Dermis lymphatic vessel endothelial cell (primary cell): ENCODE measurements around the gene SPINT3. TPM values are rescaled to one million over a fixed set of nuclear protein-coding genes. Genes with fewer than 3 reads are reported as not detected.

Experiments
- total RNA-seq: library from RNA; depleted of rRNA; stranded (reverse); fragments of >200 nt; gene quantifications from 2 replicates; pipeline ENCODE4 v1.2.1, GENCODE V29; 2014

The SPINT3 gene, protein sequence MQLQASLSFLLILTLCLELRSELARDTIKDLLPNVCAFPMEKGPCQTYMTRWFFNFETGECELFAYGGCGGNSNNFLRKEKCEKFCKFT
- not detected in 2 replicates for total RNA-seq

DNA sequence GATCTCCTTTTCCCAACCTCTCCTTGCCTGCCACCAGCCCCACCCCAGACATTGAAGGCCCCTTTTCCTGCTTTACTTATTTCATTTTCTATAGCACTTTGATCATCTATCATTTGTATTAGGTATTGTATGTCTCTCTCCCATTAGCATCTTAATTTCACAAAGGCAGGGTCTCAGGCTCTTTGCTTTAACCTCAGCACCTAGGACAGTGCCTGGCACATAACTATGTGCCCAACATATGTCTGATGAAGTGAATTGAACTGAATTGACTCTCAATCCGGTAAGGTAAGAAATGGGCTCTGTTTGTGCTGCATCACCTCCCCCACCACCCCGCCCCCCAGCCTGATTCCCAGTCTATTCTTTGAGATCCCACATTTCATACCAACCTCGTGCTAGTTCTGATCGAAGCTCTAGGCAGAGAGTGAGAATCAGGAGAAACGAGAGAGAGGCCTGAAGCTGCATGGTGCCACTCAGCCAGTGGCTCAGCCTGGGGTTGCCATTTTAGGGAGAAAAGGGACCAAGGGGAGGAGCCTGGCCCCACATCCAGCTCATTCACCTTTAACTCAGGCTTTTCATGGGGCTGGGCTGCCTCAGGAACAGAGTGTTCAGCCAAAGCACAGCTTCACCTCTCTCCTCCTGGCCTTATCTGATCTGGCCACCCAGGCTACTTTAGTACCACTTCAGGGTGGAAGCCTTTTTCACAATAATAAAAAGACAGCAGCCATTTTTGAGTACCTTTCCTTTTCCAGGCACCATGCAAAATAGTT lies at the start of gene SPINT3:
TSS of gene SPINT3 (minus strand) at position 476 of the 767 bp plus-strand sequence. CDS start at position 462, 14 bp downstream.

DNA sequence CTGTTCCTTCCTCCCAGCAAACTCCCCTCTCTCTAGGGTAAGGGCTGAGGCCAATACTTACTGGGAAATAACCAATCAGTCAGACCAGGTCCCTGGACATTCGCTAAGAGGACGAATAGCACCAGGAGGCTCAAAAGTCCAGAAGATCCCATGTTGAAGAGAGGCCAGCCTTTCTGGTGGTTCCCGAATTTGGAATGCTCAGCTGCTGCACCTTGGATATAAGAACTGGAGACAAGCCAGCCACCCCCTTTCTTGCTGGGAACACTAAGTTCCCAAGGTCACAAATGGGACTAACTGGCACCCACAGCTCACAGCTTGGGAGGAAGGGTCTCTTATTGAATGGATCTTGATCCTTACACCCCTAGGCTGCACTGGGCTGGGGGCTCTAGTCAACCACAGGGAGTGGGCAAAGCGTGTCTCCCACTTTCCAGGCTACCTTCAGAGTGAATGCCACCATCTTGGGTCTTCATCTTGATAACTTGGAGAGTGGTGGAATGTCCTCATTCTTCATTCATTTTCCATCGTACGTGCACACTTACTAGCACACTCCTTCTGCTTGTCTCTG lies 31.9 kb upstream of the SPINT3 start, which contains the start of gene EPPIN:
TSS of gene EPPIN (minus strand) at position 196 of the 565 bp plus-strand sequence. CDS start at position 152, 44 bp downstream.

DNA sequence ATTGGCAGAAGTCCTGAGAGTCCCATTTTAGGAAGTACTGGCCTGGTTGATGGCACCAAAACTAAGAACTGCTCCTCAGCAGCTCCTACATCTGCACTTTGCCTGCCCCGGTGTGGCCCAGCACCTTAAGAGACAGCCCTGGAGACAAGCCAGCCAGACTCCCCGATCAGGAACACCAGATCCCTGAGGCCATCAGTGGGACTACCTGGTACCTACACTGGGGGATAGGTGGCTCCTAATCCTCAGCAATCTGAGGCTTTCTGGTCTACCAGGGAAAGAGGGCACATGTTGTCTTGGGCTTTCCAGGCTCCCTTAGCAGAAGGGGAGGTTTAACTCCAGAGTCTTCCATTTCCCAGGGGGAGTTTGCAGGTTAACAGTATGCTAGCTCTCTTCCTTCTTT lies 24.0 kb upstream of the SPINT3 start, which contains the start of gene WFDC6:
TSS of gene WFDC6 (minus strand) at position 101 of the 400 bp plus-strand sequence. CDS start at position 26, 75 bp downstream.

DNA sequence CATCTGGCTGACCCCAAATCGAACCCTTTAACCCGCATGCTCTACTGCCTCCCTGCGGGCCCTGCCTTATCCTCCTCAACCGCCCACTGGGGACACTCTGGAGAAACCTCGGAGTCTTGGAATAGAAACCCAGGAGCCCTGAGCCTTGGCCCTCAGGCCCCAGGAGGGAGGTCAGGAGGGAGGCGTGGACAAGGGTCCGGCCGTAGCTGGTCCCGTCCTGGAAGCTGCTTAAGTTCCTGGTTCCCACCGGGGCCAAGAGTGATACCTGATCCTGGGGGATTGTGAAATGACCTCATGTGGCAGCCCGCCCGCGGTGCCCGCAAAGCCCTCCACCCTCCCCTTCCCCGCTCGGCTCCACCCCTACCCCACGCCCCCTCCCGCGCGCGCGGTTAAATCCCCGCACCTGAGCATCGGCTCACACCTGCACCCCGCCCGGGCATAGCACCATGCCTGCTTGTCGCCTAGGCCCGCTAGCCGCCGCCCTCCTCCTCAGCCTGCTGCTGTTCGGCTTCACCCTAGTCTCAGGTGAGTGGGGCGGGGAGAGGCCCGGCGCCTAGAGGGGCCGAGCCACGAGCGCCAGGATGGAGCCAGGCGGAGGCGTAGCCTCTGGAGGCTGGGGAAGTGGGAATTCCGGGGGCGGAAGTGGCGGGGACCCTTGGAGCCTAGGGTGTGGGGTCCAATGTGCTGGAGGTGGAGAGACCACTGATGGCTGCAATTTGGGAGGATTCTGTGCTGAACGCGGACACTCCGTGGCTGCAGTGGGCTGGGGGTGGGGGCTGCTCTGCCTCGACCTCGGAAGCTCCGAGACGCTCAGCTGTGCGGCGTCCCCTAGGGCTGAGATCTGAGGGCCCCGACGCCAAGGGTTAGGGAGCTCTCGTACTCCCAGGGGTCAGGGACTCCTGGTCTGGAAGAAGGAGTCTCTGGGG lies 45.8 kb downstream of the SPINT3 start, which contains the start of gene WFDC2:
TSS of gene WFDC2 (plus strand) at position 418 of the 926 bp plus-strand sequence. CDS start at position 447, 29 bp downstream.

Other genes with a start within 250 kb of the SPINT3 start
- gene RBPJL, start 208.8 kb downstream of the SPINT3 start, total RNA-seq = not detected in 2 replicates
- under 0.01 TPM in 1 of 2 replicates, not detected in the other for gene MATN4, start 207.3 kb downstream of the SPINT3 start, total RNA-seq
- 26.6 and 54.9 TPM in 2 replicates for gene SDC4, start 167.2 kb downstream of the SPINT3 start, total RNA-seq
- 23.8 and 29.6 TPM in 2 replicates for gene SYS1, start 152.5 kb downstream of the SPINT3 start, total RNA-seq
- not detected in 2 replicates for gene TP53TG5, start 137.3 kb downstream of the SPINT3 start, total RNA-seq
- 6.8 and 10.9 TPM in 2 replicates for gene DBNDD2, start 107.3 kb downstream of the SPINT3 start, total RNA-seq
- 16.9 and 20.2 TPM in 2 replicates for gene PIGT, start 99.5 kb downstream of the SPINT3 start, total RNA-seq
- not detected in 2 replicates for gene WFDC2, start 45.9 kb downstream of the SPINT3 start, total RNA-seq
- gene WFDC6, start 23.9 kb upstream of the SPINT3 start, total RNA-seq = not detected in 2 replicates
- not detected in 2 replicates for gene EPPIN, start 31.8 kb upstream of the SPINT3 start, total RNA-seq
- not detected in 2 replicates for gene WFDC8, start 63.7 kb upstream of the SPINT3 start, total RNA-seq
- not detected in 2 replicates for gene WFDC10A, start 114.1 kb upstream of the SPINT3 start, total RNA-seq
- not detected in 2 replicates for gene WFDC9, start 115.7 kb upstream of the SPINT3 start, total RNA-seq
- gene WFDC11, start 154.6 kb upstream of the SPINT3 start, total RNA-seq = not detected in 2 replicates
- not detected in 2 replicates for gene WFDC13, start 186.4 kb upstream of the SPINT3 start, total RNA-seq
- not detected in 2 replicates for gene WFDC10B, start 189.4 kb upstream of the SPINT3 start, total RNA-seq
- not detected in 2 replicates for gene SPINT4, start 206.7 kb upstream of the SPINT3 start, total RNA-seq